C4-2B (cell line): ENCODE data around the gene CYP4F11.

Experiments
- ZFX ChIP-seq: fragments of 450-650 bp; IDR thresholded peaks from 2 replicates; pipeline ENCODE4 v1.6.1; 2017
- TF ChIP-seq, protein P1 (sequence below): fragments of 450-650 bp; conservative IDR thresholded peaks from 2 replicates; pipeline ENCODE4 v1.5.1; 2017; ENCODE audit warnings: mild to moderate bottlenecking

DNA sequence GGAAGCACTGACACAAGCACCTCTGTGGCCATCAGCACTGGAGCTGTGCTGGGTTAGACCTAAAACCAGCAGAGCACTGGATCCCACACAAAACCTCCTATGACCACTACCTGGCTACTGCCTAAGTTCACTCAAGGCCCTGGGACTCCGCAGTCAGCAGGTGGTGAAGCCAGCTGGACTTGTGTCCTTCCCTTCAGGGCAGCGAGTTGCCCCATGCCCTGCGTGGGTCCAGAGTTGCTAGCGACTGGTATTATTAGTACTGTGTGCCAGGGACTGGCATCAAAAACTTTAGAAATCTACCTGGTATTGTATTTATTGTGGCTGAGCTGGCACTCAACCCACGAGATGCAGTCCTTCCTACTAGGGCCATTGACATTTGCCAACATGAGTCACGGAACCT is 20.5 kb upstream of the CYP4F11 start:
- TF ChIP-seq, protein P1, sequence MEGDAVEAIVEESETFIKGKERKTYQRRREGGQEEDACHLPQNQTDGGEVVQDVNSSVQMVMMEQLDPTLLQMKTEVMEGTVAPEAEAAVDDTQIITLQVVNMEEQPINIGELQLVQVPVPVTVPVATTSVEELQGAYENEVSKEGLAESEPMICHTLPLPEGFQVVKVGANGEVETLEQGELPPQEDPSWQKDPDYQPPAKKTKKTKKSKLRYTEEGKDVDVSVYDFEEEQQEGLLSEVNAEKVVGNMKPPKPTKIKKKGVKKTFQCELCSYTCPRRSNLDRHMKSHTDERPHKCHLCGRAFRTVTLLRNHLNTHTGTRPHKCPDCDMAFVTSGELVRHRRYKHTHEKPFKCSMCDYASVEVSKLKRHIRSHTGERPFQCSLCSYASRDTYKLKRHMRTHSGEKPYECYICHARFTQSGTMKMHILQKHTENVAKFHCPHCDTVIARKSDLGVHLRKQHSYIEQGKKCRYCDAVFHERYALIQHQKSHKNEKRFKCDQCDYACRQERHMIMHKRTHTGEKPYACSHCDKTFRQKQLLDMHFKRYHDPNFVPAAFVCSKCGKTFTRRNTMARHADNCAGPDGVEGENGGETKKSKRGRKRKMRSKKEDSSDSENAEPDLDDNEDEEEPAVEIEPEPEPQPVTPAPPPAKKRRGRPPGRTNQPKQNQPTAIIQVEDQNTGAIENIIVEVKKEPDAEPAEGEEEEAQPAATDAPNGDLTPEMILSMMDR = no peak
- TF ChIP-seq ZFX = no peak
